ENCODE data around the gene RFTN1.
"Not testable (repeated sequence)": the region's sequence is repeated elsewhere in the genome, so short reads cannot be mapped to it uniquely, and the experiment has no call there.

RFTN1 gene

GRCh38 chr3:16506451-16506850 is 7.0 kb downstream of the RFTN1 start:
- DNase-seq, result no peak

GRCh38 chr3:16504692-16505091 is 8.8 kb downstream of the RFTN1 start:
- no peak for DNase-seq

- no peak for DNase-seq
Observed at GRCh38 chr3:16504242-16504641, 9.3 kb downstream of the RFTN1 start.

- no peak for DNase-seq
Observed at GRCh38 chr3:16503191-16503776, 10.2 kb downstream of the RFTN1 start.

- no peak for DNase-seq
Observed at GRCh38 chr3:16502347-16502908, 11.1 kb downstream of the RFTN1 start.

GRCh38 chr3:16501376-16501775 is 12.1 kb downstream of the RFTN1 start:
- DNase-seq, result no peak

- no peak for DNase-seq
Observed at GRCh38 chr3:16500911-16501310, 12.6 kb downstream of the RFTN1 start.

GRCh38 chr3:16500093-16500492 is 13.4 kb downstream of the RFTN1 start:
- no peak for DNase-seq

- DNase-seq, result no peak
Observed at GRCh38 chr3:16499351-16499750, 14.1 kb downstream of the RFTN1 start.

- DNase-seq, result no peak
Observed at GRCh38 chr3:16498130-16498890, 15.2 kb downstream of the RFTN1 start.

GRCh38 chr3:16496408-16497222 is 16.9 kb downstream of the RFTN1 start:
- no peak for DNase-seq

GRCh38 chr3:16496008-16496407 is 17.5 kb downstream of the RFTN1 start:
- DNase-seq, result no peak

GRCh38 chr3:16494814-16495431 is 18.6 kb downstream of the RFTN1 start:
- DNase-seq, result no peak

- no peak for DNase-seq
Observed at GRCh38 chr3:16494094-16494493, 19.4 kb downstream of the RFTN1 start.

- DNase-seq, result no peak
Observed at GRCh38 chr3:16490062-16490619, 23.4 kb downstream of the RFTN1 start.

GRCh38 chr3:16489326-16490061 is 24.0 kb downstream of the RFTN1 start:
- not testable (repeated sequence) for DNase-seq

GRCh38 chr3:16488637-16489036 is 24.9 kb downstream of the RFTN1 start:
- no peak for DNase-seq

GRCh38 chr3:16487511-16488175 is 25.9 kb downstream of the RFTN1 start:
- DNase-seq, result no peak

GRCh38 chr3:16486951-16487480 is 26.5 kb downstream of the RFTN1 start:
- DNase-seq, result no peak

GRCh38 chr3:16486201-16486600 is 27.3 kb downstream of the RFTN1 start:
- no peak for DNase-seq

- DNase-seq, result no peak
Observed at GRCh38 chr3:16485395-16485992, 28.0 kb downstream of the RFTN1 start.

All from CD4-positive, alpha-beta T cell treated with Interleukin-4 for 1 hour (primary cell).